OCI-LY7 (cell line): ENCODE results near the gene KCNG3. TPM values are rescaled to one million over a fixed set of nuclear protein-coding genes. Genes with fewer than 3 reads are reported as not detected.

Experiments
- BruUV-seq: library from RNA; stranded (reverse); fragments of 400-500 nt; replicated peaks from 2 replicates; lab custom pipeline; 2021; lab: Mats Ljungman, UMichigan
- CTCF ChIA-PET: fragments of 300-600 bp; sonication (Branson Sonifier 250); formaldehyde crosslinking; loops from one replicate; lab custom pipeline; 2022; ENCODE audit warnings: antibody characterized with exemption; ENCODE audit not compliant: unreplicated experiment; lab: Charles Lee
- POLR2A ChIA-PET: fragments of 300-600 bp; sonication (Branson Sonifier 250); formaldehyde crosslinking; loops from one replicate; lab custom pipeline; 2022; ENCODE audit warnings: antibody characterized with exemption; lab: Charles Lee
- DNase-seq: peaks from one replicate; pipeline ENCODE4 v3.0.0-alpha.2; 2015; ENCODE audit warnings: low spot score
- H2AFZ ChIP-seq: fragments of 200-600 bp; sonication (generic), shearing (Covaris generic); 2 replicates; pipeline ENCODE4 v1.6.1; 2014; ENCODE audit warnings: mild to moderate bottlenecking, antibody characterized with exemption, low read length, moderate library complexity
- H3K27ac ChIP-seq: fragments of 200-600 bp; sonication (generic); 2 replicates; pipeline ENCODE4 v1.5.1; 2014; ENCODE audit warnings: mixed run types, low read depth, mild to moderate bottlenecking, moderate library complexity, low read length, inconsistent platforms; ENCODE audit not compliant: poor library complexity, severe bottlenecking
- H3K36me3 ChIP-seq: fragments of 200-600 bp; sonication (generic); 2 replicates; pipeline ENCODE4 v1.6.1; 2014; ENCODE audit warnings: mild to moderate bottlenecking, antibody characterized with exemption, low read length, moderate library complexity, mixed read lengths; ENCODE audit not compliant: insufficient read depth
- H3K4me1 ChIP-seq: fragments of 200-600 bp; sonication (generic); 2 replicates; pipeline ENCODE4 v1.5.1; 2014; ENCODE audit warnings: mild to moderate bottlenecking, low read length; ENCODE audit not compliant: insufficient read depth, poor library complexity, severe bottlenecking
- H3K4me2 ChIP-seq: fragments of 200-600 bp; sonication (generic); 2 replicates; pipeline ENCODE4 v1.6.1; 2014; ENCODE audit warnings: mild to moderate bottlenecking, low read length
- H3K4me3 ChIP-seq: fragments of 200-600 bp; sonication (generic); 2 replicates; pipeline ENCODE4 v1.5.1; 2014; ENCODE audit warnings: mild to moderate bottlenecking, low read depth, low read length; ENCODE audit not compliant: poor library complexity, severe bottlenecking
- H3K79me2 ChIP-seq: fragments of 200-600 bp; sonication (generic); 2 replicates; pipeline ENCODE4 v1.6.1; 2016; ENCODE audit warnings: low read depth, mild to moderate bottlenecking, low read length, moderate library complexity, mixed read lengths; ENCODE audit not compliant: insufficient read depth
- H3K9me2 ChIP-seq: fragments of 200-600 bp; sonication (generic); 2 replicates; pipeline ENCODE4 v1.6.1; 2016; ENCODE audit warnings: mild to moderate bottlenecking, low read length, mixed read lengths; ENCODE audit not compliant: insufficient read depth
- H3K9me3 ChIP-seq: fragments of 200-600 bp; sonication (generic); 2 replicates; pipeline ENCODE4 v1.6.1; 2014; ENCODE audit warnings: mild to moderate bottlenecking, mixed run types, low read length, mixed read lengths
- H4K20me1 ChIP-seq: fragments of 200-600 bp; sonication (generic); 2 replicates; pipeline ENCODE4 v1.6.1; 2014; ENCODE audit warnings: mild to moderate bottlenecking, antibody characterized with exemption, low read length, moderate library complexity, mixed read lengths; ENCODE audit not compliant: insufficient read depth
- CTCF ChIP-seq: fragments of 200-600 bp; sonication (generic); conservative IDR thresholded peaks from 2 replicates; pipeline ENCODE4 v1.5.1; 2014; ENCODE audit warnings: mild to moderate bottlenecking, antibody characterized with exemption, low read length, moderate library complexity, mixed read lengths
- EZH2phosphoT487 ChIP-seq: fragments of 200-600 bp; sonication (generic); IDR thresholded peaks from 2 replicates; pipeline ENCODE4 v1.6.1; 2018; ENCODE audit warnings: low read depth, borderline replicate concordance, mild to moderate bottlenecking, mixed run types, antibody characterized with exemption, low read length, moderate library complexity, mixed read lengths
- intact Hi-C: fragments of 100-400 bp; cut with micrococcal nuclease; formaldehyde crosslinking; loops from one replicate; pipeline ENCODE4 v1.10.0; 2022; ENCODE audit not compliant: unreplicated experiment
- total RNA-seq, 2 experiments: library from RNA; depleted of rRNA in 1 of 2; stranded (reverse); fragments of >200 nt in 1 of 2; shearing (Covaris generic) in 1 of 2; gene quantifications; 2 replicates each; pipeline ENCODE4 v1.2.3, GENCODE V29; 2014 to 2022

The KCNG3 gene
- total RNA-seq, 2 experiments from 2014 or later, result 0.08 to 0.19 TPM

DNA sequence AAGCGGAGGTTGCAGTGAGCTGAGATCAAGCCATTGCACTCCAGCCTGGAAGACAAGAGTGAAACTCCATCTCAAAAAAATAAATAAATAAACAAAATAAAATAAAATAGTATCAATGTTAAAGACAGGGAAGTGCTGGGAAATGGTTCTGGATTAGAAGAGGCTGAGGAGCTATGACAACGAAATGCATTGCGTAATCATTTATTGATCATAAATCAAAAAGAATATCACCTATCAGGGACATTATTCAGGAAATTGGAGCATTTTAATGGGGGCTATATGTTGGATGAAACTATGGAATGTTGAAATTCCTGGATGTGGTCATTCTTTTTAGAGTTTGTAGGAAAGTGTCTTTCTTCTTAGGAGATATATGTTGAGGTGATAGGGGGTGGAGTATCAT is 43.7 kb upstream of the KCNG3 start:
- DNase-seq, result no peak
- Histone ChIP-seq H3K79me2 (no peaks in the 10 kb centered on the region), H3K4me3 (no peak overlapping the region), H3K4me1 (peaks cover 4% of the 10 kb centered on the region), H3K9me2 (no peaks in the 10 kb centered on the region), H3K36me3 (no peaks in the 10 kb centered on the region), H4K20me1 (no peaks in the 10 kb centered on the region), H2AFZ (no peak overlapping the region), H3K27ac (no peak overlapping the region), H3K9me3 (no peaks in the 10 kb centered on the region), H3K4me2 (no peak overlapping the region)
- intact Hi-C loops, result no loop called here
- BruUV-seq, result no TSS peak
- CTCF ChIA-PET, result no interaction called here
- TF ChIP-seq CTCF (no peak), EZH2phosphoT487 (no peak)
- POLR2A ChIA-PET, result interaction anchor here (0.5 to 3.4 kb wide), 4 partner anchors 10 to 153 kb away, joined by 3 to 17 read pairs (median 4); no protein-coding TSS in a partner anchor

- Histone ChIP-seq H2AFZ (no peak overlapping the region), H3K9me3 (no peaks in the 10 kb centered on the region), H3K9me2 (no peaks in the 10 kb centered on the region), H3K4me3 (no peak overlapping the region), H3K36me3 (no peaks in the 10 kb centered on the region), H3K79me2 (no peaks in the 10 kb centered on the region), H3K4me2 (no peak overlapping the region), H3K27ac (no peak overlapping the region), H3K4me1 (no peaks in the 10 kb centered on the region), H4K20me1 (no peaks in the 10 kb centered on the region)
- no TSS peak for BruUV-seq
- intact Hi-C loops, result no loop called here
- ChIA-PET CTCF (no interaction called here), POLR2A (interaction anchor here (0.9 kb wide), 1 partner anchor 13 kb away, joined by 4 read pairs; no protein-coding TSS in a partner anchor)
- no peak for DNase-seq
- TF ChIP-seq EZH2phosphoT487 (no peak), CTCF (no peak)
Observed at GRCh38 chr2:42532397-42532796, 38.6 kb upstream of the KCNG3 start.

- ChIA-PET POLR2A (interaction anchor here (0.6 to 1.5 kb wide), 2 partner anchors 20 to 24 kb away, joined by 3 to 5 read pairs; no protein-coding TSS in a partner anchor), CTCF (interaction anchor here (0.6 kb wide), 1 partner anchor 75 kb away, joined by 3 read pairs; no protein-coding TSS in a partner anchor)
- Histone ChIP-seq H3K9me3 (peaks cover 5% of the 10 kb centered on the region), H3K27ac (no peak overlapping the region), H3K9me2 (no peaks in the 10 kb centered on the region), H4K20me1 (no peaks in the 10 kb centered on the region), H3K4me2 (no peak overlapping the region), H3K36me3 (no peaks in the 10 kb centered on the region), H3K4me3 (no peak overlapping the region), H2AFZ (peak overlapping the region; percentile 32; the same call in 1 of the 2 replicates), H3K4me1 (no peaks in the 10 kb centered on the region), H3K79me2 (no peaks in the 10 kb centered on the region)
- no peak for DNase-seq
- no TSS peak for BruUV-seq
- TF ChIP-seq CTCF, result no peak
- TF ChIP-seq EZH2phosphoT487, result no peak
- intact Hi-C loops, result no loop called here
Observed at GRCh38 chr2:42523341-42523740, 29.6 kb upstream of the KCNG3 start.
